ENCODE measurements around the gene SIRT3.

SIRT3 gene

DNA sequence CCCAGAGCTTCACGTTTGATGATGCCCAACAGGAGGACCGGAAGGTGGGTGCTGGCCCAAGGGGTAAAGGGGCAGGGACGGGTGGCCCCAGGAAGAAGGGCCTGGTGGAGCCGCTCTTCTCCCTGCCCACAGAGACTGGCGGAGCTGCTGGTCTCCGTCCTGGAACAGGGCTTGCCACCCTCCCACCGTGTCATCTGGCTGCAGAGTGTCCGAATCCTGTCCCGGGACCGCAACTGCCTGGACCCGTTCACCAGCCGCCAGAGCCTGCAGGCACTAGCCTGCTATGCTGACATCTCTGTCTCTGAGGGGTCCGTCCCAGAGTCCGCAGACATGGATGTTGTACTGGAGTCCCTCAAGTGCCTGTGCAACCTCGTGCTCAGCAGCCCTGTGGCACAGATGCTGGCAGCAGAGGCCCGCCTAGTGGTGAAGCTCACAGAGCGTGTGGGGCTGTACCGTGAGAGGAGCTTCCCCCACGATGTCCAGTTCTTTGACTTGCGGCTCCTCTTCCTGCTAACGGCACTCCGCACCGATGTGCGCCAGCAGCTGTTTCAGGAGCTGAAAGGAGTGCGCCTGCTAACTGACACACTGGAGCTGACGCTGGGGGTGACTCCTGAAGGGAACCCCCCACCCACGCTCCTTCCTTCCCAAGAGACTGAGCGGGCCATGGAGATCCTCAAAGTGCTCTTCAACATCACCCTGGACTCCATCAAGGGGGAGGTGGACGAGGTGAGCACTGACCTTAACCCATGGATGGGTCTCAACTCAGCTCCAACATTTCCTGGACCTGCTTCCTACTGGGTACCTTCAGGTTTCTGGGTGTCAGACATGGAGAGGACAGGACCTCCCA is 26.6 kb downstream of the SIRT3 start:
- Histone ChIP-seq H3K27ac (peak overlapping the region; percentile 97 to 98), H3K4me3 (peak overlapping the region; percentile 77)
- TF ChIP-seq, protein P1, sequence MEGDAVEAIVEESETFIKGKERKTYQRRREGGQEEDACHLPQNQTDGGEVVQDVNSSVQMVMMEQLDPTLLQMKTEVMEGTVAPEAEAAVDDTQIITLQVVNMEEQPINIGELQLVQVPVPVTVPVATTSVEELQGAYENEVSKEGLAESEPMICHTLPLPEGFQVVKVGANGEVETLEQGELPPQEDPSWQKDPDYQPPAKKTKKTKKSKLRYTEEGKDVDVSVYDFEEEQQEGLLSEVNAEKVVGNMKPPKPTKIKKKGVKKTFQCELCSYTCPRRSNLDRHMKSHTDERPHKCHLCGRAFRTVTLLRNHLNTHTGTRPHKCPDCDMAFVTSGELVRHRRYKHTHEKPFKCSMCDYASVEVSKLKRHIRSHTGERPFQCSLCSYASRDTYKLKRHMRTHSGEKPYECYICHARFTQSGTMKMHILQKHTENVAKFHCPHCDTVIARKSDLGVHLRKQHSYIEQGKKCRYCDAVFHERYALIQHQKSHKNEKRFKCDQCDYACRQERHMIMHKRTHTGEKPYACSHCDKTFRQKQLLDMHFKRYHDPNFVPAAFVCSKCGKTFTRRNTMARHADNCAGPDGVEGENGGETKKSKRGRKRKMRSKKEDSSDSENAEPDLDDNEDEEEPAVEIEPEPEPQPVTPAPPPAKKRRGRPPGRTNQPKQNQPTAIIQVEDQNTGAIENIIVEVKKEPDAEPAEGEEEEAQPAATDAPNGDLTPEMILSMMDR (IDR thresholded peaks at IDR 0.05): no peak
- DNase-seq (ENCODE audit: low spot score): no peak

DNA sequence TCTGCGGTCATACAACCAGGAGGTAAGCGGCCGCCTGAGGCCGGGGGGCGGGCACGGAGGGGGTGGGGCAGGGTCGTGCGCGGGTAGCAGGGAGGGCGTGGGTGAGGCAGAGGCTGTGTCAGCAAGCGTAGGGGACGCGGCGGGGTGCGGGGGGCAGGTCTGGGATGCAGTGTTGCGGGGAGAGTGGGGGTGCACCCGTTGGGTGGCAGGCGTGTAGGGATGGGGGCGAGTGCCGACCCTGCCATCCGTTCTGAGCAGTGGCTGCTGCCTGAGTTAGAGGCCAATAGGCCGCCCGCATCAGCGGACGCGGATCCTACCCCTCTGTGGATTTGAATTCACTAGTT is 27.3 kb downstream of the SIRT3 start:
- Histone ChIP-seq H3K4me3 (peak overlapping the region; percentile 77), H3K27ac (peak overlapping the region; percentile 97 to 98)
- no peak for DNase-seq (ENCODE audit: low spot score)
- TF ChIP-seq, protein P1 (IDR thresholded peaks at IDR 0.05): no peak

DNA sequence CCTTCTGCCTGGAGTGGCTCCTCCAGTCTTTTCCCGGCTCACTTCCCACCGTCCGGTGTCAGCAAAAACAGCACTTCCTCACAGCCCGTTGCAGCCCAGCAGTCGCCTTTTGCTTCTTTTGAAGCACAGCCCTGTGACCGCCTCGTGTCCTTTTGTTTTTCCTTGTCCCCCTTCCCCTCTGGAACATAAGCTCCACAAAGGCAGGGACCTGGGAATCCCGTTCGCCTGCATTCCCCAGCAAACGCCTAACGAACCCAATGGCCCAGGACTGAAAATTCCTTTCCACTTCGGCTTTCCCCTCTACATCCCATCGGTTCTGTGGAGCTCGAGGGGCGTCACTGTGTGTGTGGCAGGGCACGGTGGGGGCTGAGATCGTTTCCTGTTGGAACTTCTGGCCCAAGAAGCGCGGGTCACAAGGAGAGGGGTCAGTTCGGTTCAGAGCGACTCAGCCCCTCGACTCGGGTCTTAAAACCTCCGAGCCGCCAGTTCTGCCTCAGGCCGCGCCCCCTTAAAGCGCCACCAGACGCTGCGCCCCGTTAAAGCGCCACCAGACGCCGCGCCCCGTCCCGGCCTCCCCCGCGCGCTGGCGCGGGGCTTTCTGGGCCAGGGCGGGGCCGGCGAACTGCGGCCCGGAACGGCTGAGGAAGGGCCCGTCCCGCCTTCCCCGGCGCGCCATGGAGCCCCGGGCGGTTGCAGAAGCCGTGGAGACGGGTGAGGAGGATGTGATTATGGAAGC is 27.8 kb downstream of the SIRT3 start:
- peak overlapping the region; percentile 97 to 98 for H3K27ac ChIP-seq
- peak; percentile 90 for DNase-seq (ENCODE audit: low spot score)
- TF ChIP-seq, protein P1 (IDR thresholded peaks at IDR 0.05): no peak

DNA sequence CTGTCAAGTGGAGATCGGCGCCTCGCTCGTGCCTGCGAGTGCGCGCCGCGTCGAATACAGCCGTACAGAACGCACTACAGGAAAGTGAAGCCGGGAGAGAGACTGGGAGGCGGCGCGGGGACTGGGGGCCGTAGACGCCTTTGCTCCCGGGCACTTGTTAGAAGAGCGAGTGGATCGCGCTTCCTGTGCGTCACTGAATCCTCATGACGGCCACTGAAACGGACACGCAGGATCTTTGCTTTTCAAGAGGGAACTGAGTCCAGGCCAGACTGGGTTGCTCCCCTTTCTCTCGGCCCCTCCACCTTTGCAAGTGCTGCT is 28.3 kb downstream of the SIRT3 start:
- no peak for DNase-seq (ENCODE audit: low spot score)

More for the DNA sequence above, 27.8 kb downstream of the SIRT3 start:
- peak overlapping the region; percentile 77 for H3K4me3 ChIP-seq

DNA sequence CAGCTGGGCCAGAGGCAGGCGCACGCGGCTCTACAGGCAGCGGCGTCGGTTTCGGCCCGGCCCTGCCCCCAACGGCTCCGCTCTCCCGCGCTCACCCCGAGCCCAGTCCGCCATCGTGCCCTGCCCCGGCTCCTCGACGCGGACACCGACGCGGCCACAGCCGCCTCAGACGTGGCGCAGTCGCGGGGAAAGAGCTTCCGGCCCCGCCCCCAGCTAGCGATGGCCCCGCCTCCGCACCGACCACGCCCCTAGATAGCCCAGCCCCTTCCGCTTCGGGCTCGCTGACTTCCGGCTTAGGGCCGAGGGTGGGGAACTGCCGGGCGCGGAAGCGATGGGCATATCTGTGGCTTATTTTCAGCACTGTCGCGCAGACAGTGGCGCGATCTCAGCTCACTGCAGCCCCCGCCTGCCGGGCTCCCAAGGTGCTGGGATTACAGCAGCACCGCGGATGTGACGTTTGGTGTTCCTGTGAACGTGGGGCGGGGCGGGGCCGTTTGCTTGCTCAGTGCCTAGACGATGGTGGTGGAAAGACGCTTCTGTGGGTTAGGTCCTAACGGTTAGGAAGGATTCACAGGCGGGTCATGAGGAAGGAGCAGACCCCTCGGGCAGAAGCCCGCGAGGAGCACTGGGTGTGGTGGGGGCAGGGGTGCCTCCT is 28.8 kb downstream of the SIRT3 start, which contains the start of the genes BET1L and RIC8A:
Gene BET1L (minus strand): TSS at position 192 of the 655 bp plus-strand sequence. CDS start 78 bp downstream, at position 114.
Gene RIC8A (plus strand): TSS at position 501 of the 655 bp plus-strand sequence. CDS start 1,147 bp downstream, outside the sequence.
- H3K4me3 ChIP-seq: peak within 1 kb of the TSS; percentile 77
- TF ChIP-seq, protein P1 (IDR thresholded peaks at IDR 0.05): no peak
- H3K27ac ChIP-seq: peak within 1 kb of the TSS; percentile 97 to 98
- peak; percentile 98 for DNase-seq (ENCODE audit: low spot score)

More for the DNA sequence above, 28.3 kb downstream of the SIRT3 start:
- Histone ChIP-seq H3K4me3 (peak overlapping the region; percentile 77), H3K27ac (peak overlapping the region; percentile 97 to 98)
- TF ChIP-seq, protein P1 (IDR thresholded peaks at IDR 0.05): no peak

DNA sequence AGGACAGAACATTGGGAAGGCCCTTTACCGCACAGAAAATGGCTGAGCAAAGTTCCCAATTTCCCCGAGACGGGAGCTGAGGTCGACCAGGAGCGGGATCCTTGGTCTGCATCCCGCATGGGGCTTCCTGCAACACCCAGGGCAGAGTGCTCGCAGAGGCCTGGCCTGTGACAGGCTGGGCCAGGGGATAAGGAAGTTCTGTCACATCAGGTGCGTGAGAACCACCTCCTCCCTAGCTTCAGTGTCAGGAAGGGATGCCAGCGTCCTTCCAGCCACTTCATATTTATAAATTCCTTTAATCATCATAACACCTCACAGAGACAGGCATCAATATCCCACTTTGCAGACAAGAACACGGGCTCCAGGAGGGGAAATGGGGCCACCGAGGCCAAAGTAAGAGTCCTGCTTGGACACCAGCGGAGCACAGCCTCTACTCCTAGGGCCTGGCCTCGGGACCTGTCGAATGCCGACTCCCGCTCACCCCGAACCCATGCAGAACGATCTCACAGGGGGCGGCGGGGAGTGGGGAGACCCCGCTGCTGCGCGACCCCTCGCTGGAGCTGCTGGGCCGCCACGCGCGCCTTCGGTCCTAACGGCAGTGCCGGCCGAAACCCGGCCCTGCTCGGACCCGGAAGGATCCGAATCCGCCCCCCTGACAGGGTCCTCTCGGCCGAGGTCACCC is 29.5 kb downstream of the SIRT3 start:
- H3K4me3 ChIP-seq: peak overlapping the region; percentile 77
- DNase-seq (ENCODE audit: low spot score): peak; percentile 83

More for the DNA sequence above, 29.5 kb downstream of the SIRT3 start:
- TF ChIP-seq, protein P1 (IDR thresholded peaks at IDR 0.05): no peak
- H3K27ac ChIP-seq: peak overlapping the region; percentile 97 to 98
